ENCODE results near the gene FOXJ3. TPM values are rescaled to one million over a fixed set of nuclear protein-coding genes. Genes with fewer than 3 reads are reported as not detected.
A peak's percentile ranks its signal among the peaks of the same experiment; 100 is the strongest.

Gene FOXJ3
- total RNA-seq, 1 experiment from 2014 or later, result 27.9 TPM

- Histone ChIP-seq H3K9me3 (replicated peaks) (no peaks in the 10 kb centered on the region), H3K36me3 (no peaks in the 10 kb centered on the region), H3K27ac (no peak overlapping the region), H3K27me3 (replicated peaks) (peaks cover 17% of the 10 kb centered on the region; the same call in 1 of the 2 replicates), H3K4me3 (no peak overlapping the region), H3K4me1 (replicated peaks) (no peaks in the 10 kb centered on the region)
- DNase-seq (ENCODE audit: low read depth in 1 of 2, low spot score in 2 of 2), result no peak
Measured at GRCh38 chr1:42152119-42152518, 182.9 kb downstream of the FOXJ3 start.

- Histone ChIP-seq H3K36me3 (no peaks in the 10 kb centered on the region), H3K27ac (no peak overlapping the region), H3K4me3 (no peak overlapping the region), H3K4me1 (replicated peaks) (no peaks in the 10 kb centered on the region), H3K9me3 (replicated peaks) (no peaks in the 10 kb centered on the region), H3K27me3 (replicated peaks) (peaks cover 28% of the 10 kb centered on the region)
- no peak for DNase-seq (ENCODE audit: low read depth in 1 of 2, low spot score in 2 of 2)
Measured at GRCh38 chr1:42150651-42151050, 184.4 kb downstream of the FOXJ3 start.

- H3K4me3 ChIP-seq, result no peak overlapping the region
- H3K9me3 ChIP-seq (replicated peaks), result no peaks in the 10 kb centered on the region
- H3K36me3 ChIP-seq, result no peaks in the 10 kb centered on the region
- no peaks in the 10 kb centered on the region for H3K4me1 ChIP-seq (replicated peaks)
- H3K27ac ChIP-seq, result no peak overlapping the region
- peaks cover 41% of the 10 kb centered on the region for H3K27me3 ChIP-seq (replicated peaks)
- no peak for DNase-seq (ENCODE audit: low read depth in 1 of 2, low spot score in 2 of 2)
Measured at GRCh38 chr1:42148166-42148565, 186.9 kb downstream of the FOXJ3 start.

DNA sequence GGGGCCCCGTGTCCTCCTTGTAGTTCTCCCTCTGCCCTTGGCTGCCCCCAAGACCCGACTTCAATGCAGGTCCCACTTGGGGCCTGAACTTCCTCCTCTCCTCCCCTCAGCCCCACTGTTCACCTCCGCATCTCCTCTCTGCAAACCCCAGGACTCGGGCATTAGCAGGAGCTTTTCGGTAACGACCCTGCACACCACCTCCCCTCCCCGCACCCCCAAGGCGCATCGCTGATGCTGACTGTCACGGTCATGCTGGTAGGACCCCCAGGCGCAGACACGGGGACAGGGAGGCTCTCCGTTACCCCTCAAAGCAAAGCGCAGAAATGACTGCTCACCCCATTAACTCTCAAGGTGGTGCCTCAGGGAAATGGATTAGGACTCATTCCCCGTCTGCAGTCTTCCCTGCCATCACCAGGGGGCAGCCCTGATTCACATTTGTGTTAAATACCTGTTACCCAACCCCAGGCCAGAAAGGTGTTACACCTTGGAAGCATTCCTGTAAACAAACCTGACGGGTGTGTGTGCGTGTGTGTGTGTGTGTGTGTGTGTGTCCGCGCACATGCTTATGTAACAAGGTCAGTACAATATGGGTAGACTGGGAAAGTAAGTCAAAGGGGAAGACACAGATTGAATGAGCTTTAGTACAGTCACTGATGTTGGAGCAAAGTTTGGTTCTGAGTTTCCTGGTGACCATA lies 188.3 kb downstream of the FOXJ3 start:
- H3K4me3 ChIP-seq, result no peak overlapping the region
- no peak overlapping the region for H3K27ac ChIP-seq
- DNase-seq (ENCODE audit: low read depth in 1 of 2, low spot score in 2 of 2), result peak in 1 of 2 experiments; percentile 37
- no peaks in the 10 kb centered on the region for H3K36me3 ChIP-seq
- H3K9me3 ChIP-seq (replicated peaks), result no peaks in the 10 kb centered on the region
- H3K4me1 ChIP-seq (replicated peaks), result no peaks in the 10 kb centered on the region
- H3K27me3 ChIP-seq (replicated peaks), result peaks cover 51% of the 10 kb centered on the region

- H3K27me3 ChIP-seq (replicated peaks), result peaks cover 51% of the 10 kb centered on the region
- H3K36me3 ChIP-seq, result no peaks in the 10 kb centered on the region
- H3K4me1 ChIP-seq (replicated peaks), result no peaks in the 10 kb centered on the region
Measured at GRCh38 chr1:42145764-42146625, 189.0 kb downstream of the FOXJ3 start.

DNA sequence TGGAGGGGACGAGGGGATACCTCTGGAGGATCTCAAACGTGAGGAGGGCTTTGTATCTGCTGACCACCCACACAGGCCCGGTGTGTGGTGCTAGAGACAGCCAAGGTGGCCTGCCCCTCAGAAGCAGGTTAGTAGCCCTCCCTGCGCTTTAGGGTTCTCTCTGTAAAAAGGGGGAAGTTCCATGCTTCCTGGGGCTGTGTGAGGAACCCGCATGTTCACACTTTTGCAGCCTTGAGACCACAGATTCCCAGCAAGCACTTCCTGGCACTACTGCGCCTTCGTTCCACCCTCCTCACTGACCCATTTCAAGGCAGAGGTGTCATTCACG lies 189.7 kb downstream of the FOXJ3 start:
- Histone ChIP-seq H3K9me3 (replicated peaks) (no peaks in the 10 kb centered on the region), H3K4me3 (no peak overlapping the region), H3K4me1 (replicated peaks) (no peaks in the 10 kb centered on the region), H3K27me3 (replicated peaks) (peaks cover 50% of the 10 kb centered on the region), H3K27ac (no peak overlapping the region), H3K36me3 (no peaks in the 10 kb centered on the region)
- no peak for DNase-seq (ENCODE audit: low read depth in 1 of 2, low spot score in 2 of 2)

More at GRCh38 chr1:42145764-42146625, 189.0 kb downstream of the FOXJ3 start:
- DNase-seq (ENCODE audit: low read depth in 1 of 2, low spot score in 2 of 2), result no peak
- Histone ChIP-seq H3K4me3 (no peak overlapping the region), H3K9me3 (replicated peaks) (no peaks in the 10 kb centered on the region), H3K27ac (no peak overlapping the region)

GRCh38 chr1:42144711-42145388 lies 190.2 kb downstream of the FOXJ3 start:
- no peaks in the 10 kb centered on the region for H3K9me3 ChIP-seq (replicated peaks)
- H3K27me3 ChIP-seq (replicated peaks), result peaks cover 46% of the 10 kb centered on the region
- H3K4me1 ChIP-seq (replicated peaks), result no peaks in the 10 kb centered on the region
- H3K27ac ChIP-seq, result no peak overlapping the region
- no peak for DNase-seq (ENCODE audit: low read depth in 1 of 2, low spot score in 2 of 2)
- H3K4me3 ChIP-seq, result no peak overlapping the region
- no peaks in the 10 kb centered on the region for H3K36me3 ChIP-seq

- no peaks in the 10 kb centered on the region for H3K36me3 ChIP-seq
- DNase-seq (ENCODE audit: low read depth in 1 of 2, low spot score in 2 of 2), result no peak
- peaks cover 46% of the 10 kb centered on the region for H3K27me3 ChIP-seq (replicated peaks)
- no peaks in the 10 kb centered on the region for H3K9me3 ChIP-seq (replicated peaks)
- H3K27ac ChIP-seq, result no peak overlapping the region
- H3K4me1 ChIP-seq (replicated peaks), result no peaks in the 10 kb centered on the region
- no peak overlapping the region for H3K4me3 ChIP-seq
Measured at GRCh38 chr1:42143896-42144710, 190.9 kb downstream of the FOXJ3 start.

- H3K27me3 ChIP-seq (replicated peaks), result peaks cover 44% of the 10 kb centered on the region
- H3K4me3 ChIP-seq, result no peak overlapping the region
- no peak overlapping the region for H3K27ac ChIP-seq
- no peaks in the 10 kb centered on the region for H3K36me3 ChIP-seq
- no peak for DNase-seq (ENCODE audit: low read depth in 1 of 2, low spot score in 2 of 2)
- H3K9me3 ChIP-seq (replicated peaks), result no peaks in the 10 kb centered on the region
- H3K4me1 ChIP-seq (replicated peaks), result no peaks in the 10 kb centered on the region
Measured at GRCh38 chr1:42142894-42143675, 191.9 kb downstream of the FOXJ3 start.

DNA sequence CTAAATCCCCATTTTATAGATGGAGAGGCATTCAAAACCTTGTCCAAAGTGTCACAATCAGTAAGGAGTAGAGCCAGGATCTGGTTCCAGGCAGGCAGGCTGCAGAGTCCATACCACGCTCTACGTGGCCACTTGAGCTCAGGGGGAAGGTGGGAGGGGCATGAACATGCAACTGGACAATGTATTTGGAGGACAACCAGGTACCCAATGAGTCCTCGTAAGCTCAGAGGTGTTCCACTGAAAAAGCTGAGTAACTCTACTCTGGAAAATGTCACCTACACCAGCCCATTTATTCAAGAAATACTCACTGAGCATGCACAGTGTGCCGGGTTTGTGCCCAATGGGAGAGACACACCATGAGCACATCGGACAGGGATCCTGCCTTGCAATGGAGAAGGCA lies 193.1 kb downstream of the FOXJ3 start:
- Histone ChIP-seq H3K4me1 (replicated peaks) (no peaks in the 10 kb centered on the region), H3K9me3 (replicated peaks) (no peaks in the 10 kb centered on the region), H3K27ac (no peak overlapping the region), H3K4me3 (no peak overlapping the region), H3K27me3 (replicated peaks) (peaks cover 34% of the 10 kb centered on the region), H3K36me3 (no peaks in the 10 kb centered on the region)
- no peak for DNase-seq (ENCODE audit: low read depth in 1 of 2, low spot score in 2 of 2)

- DNase-seq (ENCODE audit: low read depth in 1 of 2, low spot score in 2 of 2), result no peak
- Histone ChIP-seq H3K4me1 (replicated peaks) (no peaks in the 10 kb centered on the region), H3K27ac (no peak overlapping the region), H3K27me3 (replicated peaks) (peaks cover 18% of the 10 kb centered on the region), H3K4me3 (no peak overlapping the region), H3K36me3 (no peaks in the 10 kb centered on the region), H3K9me3 (replicated peaks) (no peaks in the 10 kb centered on the region)
Measured at GRCh38 chr1:42140191-42140590, 194.8 kb downstream of the FOXJ3 start.

GRCh38 chr1:42139444-42139843 lies 195.6 kb downstream of the FOXJ3 start:
- Histone ChIP-seq H3K4me3 (no peak overlapping the region), H3K27ac (no peak overlapping the region), H3K4me1 (replicated peaks) (no peaks in the 10 kb centered on the region), H3K27me3 (replicated peaks) (peaks cover 13% of the 10 kb centered on the region), H3K9me3 (replicated peaks) (no peaks in the 10 kb centered on the region), H3K36me3 (no peaks in the 10 kb centered on the region)
- no peak for DNase-seq (ENCODE audit: low read depth in 1 of 2, low spot score in 2 of 2)

DNA sequence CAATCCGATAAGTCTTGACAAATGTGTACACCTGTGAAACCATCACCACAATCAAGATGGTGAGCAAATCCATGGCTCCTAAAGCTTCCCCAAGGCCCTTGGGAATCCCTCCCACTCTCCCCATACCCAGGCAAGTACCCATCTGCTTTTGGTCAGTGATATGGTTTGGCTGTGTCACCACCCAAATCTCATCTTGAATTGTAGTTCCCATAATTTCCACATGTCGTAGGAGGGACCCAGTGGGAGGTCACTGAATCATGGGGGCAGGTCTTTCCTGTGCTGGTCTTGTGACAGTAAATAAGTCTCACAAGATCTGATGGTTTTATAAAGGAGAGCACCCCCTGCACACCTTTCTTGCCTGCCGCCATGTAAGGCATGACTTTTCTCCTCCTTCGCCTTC lies 196.4 kb downstream of the FOXJ3 start:
- no peaks in the 10 kb centered on the region for H3K9me3 ChIP-seq (replicated peaks)
- no peak overlapping the region for H3K4me3 ChIP-seq
- DNase-seq (ENCODE audit: low read depth in 1 of 2, low spot score in 2 of 2), result no peak
- H3K27me3 ChIP-seq (replicated peaks), result peaks cover 13% of the 10 kb centered on the region
- H3K27ac ChIP-seq, result no peak overlapping the region
- H3K4me1 ChIP-seq (replicated peaks), result no peaks in the 10 kb centered on the region
- no peaks in the 10 kb centered on the region for H3K36me3 ChIP-seq
